ENCODE results near the gene CEP192. TPM values are rescaled to one million over a fixed set of nuclear protein-coding genes. Genes with fewer than 3 reads are reported as not detected.

Gene CEP192
- total RNA-seq, 1 donor from 2014 or later, result 20.1 TPM

DNA sequence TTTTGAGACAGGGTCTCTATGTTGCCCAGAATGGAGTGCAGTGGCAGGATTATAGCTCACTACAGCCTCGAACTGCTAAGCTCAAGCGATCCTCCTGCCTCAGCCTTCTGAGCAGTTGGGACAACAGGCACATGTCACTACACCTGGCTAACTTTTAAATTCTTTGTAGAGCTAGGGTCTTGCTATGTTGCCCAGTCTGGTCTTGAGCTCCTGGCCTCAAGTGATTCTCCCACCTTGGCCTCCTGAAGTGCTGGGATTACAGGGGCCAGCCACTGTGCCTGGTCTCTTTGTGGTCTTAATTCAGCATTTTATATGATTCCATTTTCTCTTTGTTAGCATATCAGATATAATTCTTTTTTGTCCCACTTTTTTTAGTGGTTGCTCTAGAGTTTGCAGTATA, 34.1 kb downstream of the CEP192 start:
- TF ChIP-seq, protein P1, sequence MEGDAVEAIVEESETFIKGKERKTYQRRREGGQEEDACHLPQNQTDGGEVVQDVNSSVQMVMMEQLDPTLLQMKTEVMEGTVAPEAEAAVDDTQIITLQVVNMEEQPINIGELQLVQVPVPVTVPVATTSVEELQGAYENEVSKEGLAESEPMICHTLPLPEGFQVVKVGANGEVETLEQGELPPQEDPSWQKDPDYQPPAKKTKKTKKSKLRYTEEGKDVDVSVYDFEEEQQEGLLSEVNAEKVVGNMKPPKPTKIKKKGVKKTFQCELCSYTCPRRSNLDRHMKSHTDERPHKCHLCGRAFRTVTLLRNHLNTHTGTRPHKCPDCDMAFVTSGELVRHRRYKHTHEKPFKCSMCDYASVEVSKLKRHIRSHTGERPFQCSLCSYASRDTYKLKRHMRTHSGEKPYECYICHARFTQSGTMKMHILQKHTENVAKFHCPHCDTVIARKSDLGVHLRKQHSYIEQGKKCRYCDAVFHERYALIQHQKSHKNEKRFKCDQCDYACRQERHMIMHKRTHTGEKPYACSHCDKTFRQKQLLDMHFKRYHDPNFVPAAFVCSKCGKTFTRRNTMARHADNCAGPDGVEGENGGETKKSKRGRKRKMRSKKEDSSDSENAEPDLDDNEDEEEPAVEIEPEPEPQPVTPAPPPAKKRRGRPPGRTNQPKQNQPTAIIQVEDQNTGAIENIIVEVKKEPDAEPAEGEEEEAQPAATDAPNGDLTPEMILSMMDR (IDR thresholded peaks at IDR 0.05; ENCODE audit: partially characterized antibody, unreplicated experiment), result no peak
- Mint-ChIP-seq H3K27ac (ENCODE audit: unreplicated experiment) (no peak overlapping the region), H3K36me3 (ENCODE audit: unreplicated experiment) (peaks cover 6% of the 10 kb centered on the region), H3K27me3 (ENCODE audit: unreplicated experiment) (no peaks in the 10 kb centered on the region), H3K4me3 (ENCODE audit: unreplicated experiment) (no peak overlapping the region), H3K4me1 (ENCODE audit: low read depth, unreplicated experiment) (no peaks in the 10 kb centered on the region), H3K9me3 (ENCODE audit: unreplicated experiment) (no peaks in the 10 kb centered on the region)
- no peak for DNase-seq

DNA sequence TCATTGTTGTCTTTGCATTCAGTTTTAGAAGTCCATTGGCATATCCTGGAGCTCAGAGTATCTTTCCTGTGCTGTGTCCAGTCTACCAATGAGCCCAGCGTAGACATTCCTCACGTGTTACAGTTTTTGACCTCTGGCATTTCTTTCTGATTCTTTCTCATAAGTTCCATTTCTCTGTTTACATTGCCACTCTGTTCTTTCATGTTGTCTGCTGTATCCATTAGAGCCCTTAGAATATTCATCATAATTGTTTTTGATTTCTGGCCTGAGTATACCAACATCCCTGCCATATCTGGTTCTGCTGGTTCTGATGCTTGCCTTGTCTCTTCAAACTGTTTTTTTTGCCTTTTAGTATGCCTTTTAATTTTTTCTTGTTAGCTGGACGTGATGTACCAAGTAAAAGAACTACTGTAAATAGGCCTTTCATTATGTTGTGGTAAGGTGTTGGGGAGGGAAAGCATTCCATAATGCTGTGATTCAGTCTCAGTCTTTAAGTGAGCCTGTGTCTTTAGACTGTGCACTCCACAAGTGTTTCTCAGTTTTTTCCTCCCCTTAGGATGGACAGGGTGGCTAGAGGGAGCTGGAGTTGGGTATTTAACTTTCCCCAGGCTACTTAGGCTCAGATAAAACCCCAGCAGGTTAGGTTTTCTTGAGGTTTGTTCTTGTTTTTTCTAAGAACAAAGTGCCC, 35.6 kb downstream of the CEP192 start:
- DNase-seq, result no peak
- no peak overlapping the region for H3K27ac Mint-ChIP-seq (ENCODE audit: unreplicated experiment)
- no peaks in the 10 kb centered on the region for H3K27me3 Mint-ChIP-seq (ENCODE audit: unreplicated experiment)
- no peaks in the 10 kb centered on the region for H3K4me1 Mint-ChIP-seq (ENCODE audit: low read depth, unreplicated experiment)
- no peak overlapping the region for H3K4me3 Mint-ChIP-seq (ENCODE audit: unreplicated experiment)
- TF ChIP-seq, protein P1 (IDR thresholded peaks at IDR 0.05; ENCODE audit: partially characterized antibody, unreplicated experiment), result no peak
- peaks cover 9% of the 10 kb centered on the region for H3K36me3 Mint-ChIP-seq (ENCODE audit: unreplicated experiment)
- H3K9me3 Mint-ChIP-seq (ENCODE audit: unreplicated experiment), result no peaks in the 10 kb centered on the region

DNA sequence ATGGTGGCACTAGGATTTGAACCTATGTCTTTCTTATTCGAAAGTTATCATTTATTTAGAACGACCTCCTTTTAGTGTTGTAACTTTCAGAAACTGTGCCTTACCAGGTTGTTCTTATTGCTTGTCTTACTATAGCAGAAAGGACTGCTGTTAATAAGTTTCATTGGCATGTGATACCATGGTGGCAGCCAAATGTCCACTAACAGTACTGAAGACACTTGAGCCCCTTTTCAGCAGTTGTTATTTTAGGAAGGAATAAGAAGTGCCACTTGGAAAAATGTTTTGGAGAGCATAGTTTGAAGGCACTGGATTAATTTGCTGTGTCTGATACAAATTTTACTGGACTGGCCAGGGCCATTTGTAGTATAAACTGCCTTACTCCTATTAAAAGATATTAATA, 37.7 kb downstream of the CEP192 start:
- H3K27ac Mint-ChIP-seq (ENCODE audit: unreplicated experiment), result no peak overlapping the region
- no peaks in the 10 kb centered on the region for H3K4me1 Mint-ChIP-seq (ENCODE audit: low read depth, unreplicated experiment)
- peaks cover 2% of the 10 kb centered on the region for H3K27me3 Mint-ChIP-seq (ENCODE audit: unreplicated experiment)
- H3K36me3 Mint-ChIP-seq (ENCODE audit: unreplicated experiment), result peaks cover 9% of the 10 kb centered on the region
- TF ChIP-seq, protein P1 (IDR thresholded peaks at IDR 0.05; ENCODE audit: partially characterized antibody, unreplicated experiment), result no peak
- H3K4me3 Mint-ChIP-seq (ENCODE audit: unreplicated experiment), result no peak overlapping the region
- DNase-seq, result no peak
- H3K9me3 Mint-ChIP-seq (ENCODE audit: unreplicated experiment), result no peaks in the 10 kb centered on the region

DNA sequence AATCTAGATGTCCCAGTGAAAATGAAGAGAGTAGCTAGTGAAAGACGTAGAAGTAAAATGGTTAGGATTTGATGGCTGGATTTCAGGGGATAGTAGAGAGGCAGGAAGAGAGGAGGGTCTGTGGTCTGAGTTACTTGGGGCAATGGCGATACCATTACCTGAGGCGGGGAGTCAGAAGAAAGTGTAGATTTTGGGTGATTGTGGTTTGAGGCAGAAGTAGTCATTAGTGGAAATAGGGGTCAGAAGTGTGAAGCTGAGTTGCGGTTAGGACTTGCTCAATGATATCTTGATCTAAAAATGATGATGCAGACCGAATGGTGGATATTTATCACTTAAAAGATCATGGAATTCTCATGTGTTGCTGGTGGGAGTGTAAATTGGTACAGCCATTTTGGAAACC, 41.0 kb downstream of the CEP192 start:
- Mint-ChIP-seq H3K36me3 (ENCODE audit: unreplicated experiment) (peaks cover 9% of the 10 kb centered on the region), H3K4me1 (ENCODE audit: low read depth, unreplicated experiment) (no peaks in the 10 kb centered on the region), H3K9me3 (ENCODE audit: unreplicated experiment) (peaks cover 2% of the 10 kb centered on the region), H3K4me3 (ENCODE audit: unreplicated experiment) (no peak overlapping the region), H3K27me3 (ENCODE audit: unreplicated experiment) (peaks cover 4% of the 10 kb centered on the region), H3K27ac (ENCODE audit: unreplicated experiment) (no peak overlapping the region)
- TF ChIP-seq, protein P1 (IDR thresholded peaks at IDR 0.05; ENCODE audit: partially characterized antibody, unreplicated experiment), result no peak
- DNase-seq, result no peak

DNA sequence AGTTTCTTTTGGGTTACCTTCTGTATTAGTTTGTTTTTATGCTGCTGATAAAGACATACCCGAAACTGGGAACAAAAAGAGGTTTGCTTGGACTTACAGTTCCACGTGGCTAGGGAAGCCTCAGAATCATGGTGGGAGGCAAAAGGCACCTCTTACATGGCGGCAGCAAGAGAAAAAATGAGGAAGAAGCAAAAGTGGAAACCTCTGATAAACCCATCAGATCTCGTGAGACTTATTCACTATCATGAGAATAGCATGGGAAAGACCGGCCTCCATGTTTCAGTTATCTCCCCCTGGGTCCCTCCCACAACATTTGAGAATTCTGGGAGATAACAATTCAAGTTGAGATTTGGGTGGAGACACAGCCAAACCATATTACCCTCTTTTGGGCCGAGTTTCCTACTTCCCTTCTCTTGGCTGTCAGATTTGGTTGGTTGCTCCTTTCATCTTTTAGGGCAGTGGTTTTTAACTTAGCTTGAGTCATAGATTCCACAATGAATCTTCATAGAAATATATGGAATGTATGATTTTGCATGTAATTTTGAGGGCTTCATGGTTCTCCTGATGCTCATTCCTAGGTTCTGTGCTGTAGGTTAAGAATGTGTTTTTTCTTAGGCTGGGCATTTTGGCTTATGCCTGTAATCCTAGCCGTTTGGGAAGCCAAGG, 44.2 kb downstream of the CEP192 start:
- no peak for DNase-seq
- Mint-ChIP-seq H3K36me3 (ENCODE audit: unreplicated experiment) (peaks cover 9% of the 10 kb centered on the region), H3K4me3 (ENCODE audit: unreplicated experiment) (no peak overlapping the region), H3K27ac (ENCODE audit: unreplicated experiment) (no peak overlapping the region), H3K4me1 (ENCODE audit: low read depth, unreplicated experiment) (no peaks in the 10 kb centered on the region), H3K9me3 (ENCODE audit: unreplicated experiment) (peaks cover 3% of the 10 kb centered on the region), H3K27me3 (ENCODE audit: unreplicated experiment) (peaks cover 4% of the 10 kb centered on the region)
- TF ChIP-seq, protein P1 (IDR thresholded peaks at IDR 0.05; ENCODE audit: partially characterized antibody, unreplicated experiment), result no peak
